ENCODE measurements around the gene MICB.

MICB gene

DNA sequence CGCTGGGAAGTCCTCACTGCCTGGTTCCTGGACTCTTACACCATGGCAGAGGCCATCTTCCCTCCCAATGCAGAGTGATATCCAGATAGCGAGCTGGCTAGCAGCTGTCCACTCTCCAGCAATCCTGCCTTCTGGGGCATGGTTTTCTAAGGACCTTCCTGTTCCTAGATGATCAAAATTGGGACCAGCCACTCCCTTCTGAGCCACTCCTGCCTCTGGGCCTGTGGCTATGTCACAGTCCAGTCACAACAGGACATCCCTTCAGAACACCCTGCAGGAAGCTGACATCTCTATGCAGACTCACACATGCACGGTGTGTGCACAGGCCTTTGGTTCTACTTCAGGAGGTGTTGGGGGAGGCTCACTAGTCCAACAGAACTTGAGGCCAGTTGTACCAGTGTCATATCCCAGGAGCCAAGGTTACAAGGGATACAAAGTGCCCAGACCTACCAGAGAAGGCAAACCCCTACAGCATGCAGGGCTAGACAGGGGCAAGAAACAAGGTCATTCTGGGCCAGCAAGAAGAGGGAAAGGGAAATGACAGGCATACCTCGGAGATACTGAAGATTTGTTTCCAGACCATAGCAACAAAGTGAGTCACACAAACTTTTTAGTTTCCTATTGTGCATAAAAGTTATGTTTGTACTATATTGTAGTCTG, 28.1 kb downstream of the MICB start:
- TF ChIP-seq, protein P1, sequence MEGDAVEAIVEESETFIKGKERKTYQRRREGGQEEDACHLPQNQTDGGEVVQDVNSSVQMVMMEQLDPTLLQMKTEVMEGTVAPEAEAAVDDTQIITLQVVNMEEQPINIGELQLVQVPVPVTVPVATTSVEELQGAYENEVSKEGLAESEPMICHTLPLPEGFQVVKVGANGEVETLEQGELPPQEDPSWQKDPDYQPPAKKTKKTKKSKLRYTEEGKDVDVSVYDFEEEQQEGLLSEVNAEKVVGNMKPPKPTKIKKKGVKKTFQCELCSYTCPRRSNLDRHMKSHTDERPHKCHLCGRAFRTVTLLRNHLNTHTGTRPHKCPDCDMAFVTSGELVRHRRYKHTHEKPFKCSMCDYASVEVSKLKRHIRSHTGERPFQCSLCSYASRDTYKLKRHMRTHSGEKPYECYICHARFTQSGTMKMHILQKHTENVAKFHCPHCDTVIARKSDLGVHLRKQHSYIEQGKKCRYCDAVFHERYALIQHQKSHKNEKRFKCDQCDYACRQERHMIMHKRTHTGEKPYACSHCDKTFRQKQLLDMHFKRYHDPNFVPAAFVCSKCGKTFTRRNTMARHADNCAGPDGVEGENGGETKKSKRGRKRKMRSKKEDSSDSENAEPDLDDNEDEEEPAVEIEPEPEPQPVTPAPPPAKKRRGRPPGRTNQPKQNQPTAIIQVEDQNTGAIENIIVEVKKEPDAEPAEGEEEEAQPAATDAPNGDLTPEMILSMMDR (IDR thresholded peaks at IDR 0.05; ENCODE audit: low read depth, low read length): no peak
- TF ChIP-seq POLR2A (IDR thresholded peaks at IDR 0.05; ENCODE audit: extremely low read depth, insufficient read length) (no peak), MYC (IDR thresholded peaks at IDR 0.05; ENCODE audit: low read depth, low read length) (no peak)
- TF ChIP-seq, protein P2, sequence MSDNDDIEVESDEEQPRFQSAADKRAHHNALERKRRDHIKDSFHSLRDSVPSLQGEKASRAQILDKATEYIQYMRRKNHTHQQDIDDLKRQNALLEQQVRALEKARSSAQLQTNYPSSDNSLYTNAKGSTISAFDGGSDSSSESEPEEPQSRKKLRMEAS (IDR thresholded peaks at IDR 0.05; ENCODE audit: low read depth, low read length): no peak
- H3K4me3 ChIP-seq (ENCODE audit: low read depth, low read length): no peak overlapping the region
- DNase-seq (ENCODE audit: low read depth): no peak

DNA sequence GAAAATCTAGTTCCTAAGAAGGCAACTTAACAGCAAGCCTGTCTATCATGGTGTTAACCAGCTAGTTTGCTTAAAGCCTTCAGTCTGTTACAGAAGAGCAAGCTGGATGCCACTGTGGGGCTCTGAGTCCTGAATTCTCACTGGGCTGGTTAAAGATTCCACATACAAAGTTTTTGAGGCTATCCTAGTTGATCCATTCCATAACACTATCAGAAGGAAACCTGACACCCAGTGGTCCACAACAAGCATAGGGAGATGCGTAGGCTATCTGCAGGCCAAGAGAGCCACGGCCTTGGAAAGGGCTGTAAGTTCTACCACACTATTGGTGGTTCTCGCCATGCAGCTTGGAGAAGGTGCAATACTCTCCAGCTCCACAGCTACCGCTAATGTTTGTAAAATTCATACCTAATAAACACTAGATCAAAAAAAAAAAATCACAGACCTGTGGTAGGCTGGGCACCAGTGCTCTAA, 30.4 kb downstream of the MICB start:
- H3K4me3 ChIP-seq (ENCODE audit: low read depth, low read length): no peak overlapping the region
- DNase-seq (ENCODE audit: low read depth): peak; percentile 32
- TF ChIP-seq POLR2A (IDR thresholded peaks at IDR 0.05; ENCODE audit: extremely low read depth, insufficient read length) (no peak), MYC (IDR thresholded peaks at IDR 0.05; ENCODE audit: low read depth, low read length) (no peak)
- TF ChIP-seq, protein P2 (IDR thresholded peaks at IDR 0.05; ENCODE audit: low read depth, low read length): no peak
- TF ChIP-seq, protein P1 (IDR thresholded peaks at IDR 0.05; ENCODE audit: low read depth, low read length): no peak

DNA sequence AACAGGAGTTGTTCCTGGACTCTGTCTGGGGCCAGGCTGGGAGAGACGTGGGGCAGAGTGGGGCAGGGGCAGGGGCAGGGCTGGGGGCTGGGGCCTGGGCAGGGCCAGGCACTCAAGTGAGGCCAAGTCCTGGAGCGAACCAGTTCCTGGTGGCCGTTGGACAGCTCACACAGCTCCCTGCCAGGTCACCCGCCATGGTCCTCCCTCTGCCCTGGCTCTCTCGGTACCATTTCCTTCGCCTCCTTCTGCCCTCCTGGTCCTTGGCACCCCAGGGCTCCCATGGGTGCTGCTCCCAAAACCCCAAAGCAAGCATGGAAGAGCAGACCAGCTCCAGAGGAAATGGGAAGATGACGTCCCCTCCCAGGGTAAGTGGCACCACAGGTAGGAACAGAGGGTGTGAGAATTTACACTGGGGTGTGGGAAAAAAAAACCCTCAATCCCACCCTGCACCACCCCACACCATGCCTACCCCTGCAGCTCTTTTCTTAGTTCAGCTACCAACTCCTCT, 30.9 kb downstream of the MICB start, which contains the start of gene MCCD1:
Gene MCCD1 (plus strand): TSS at position 142 of the 508 bp plus-strand sequence. CDS start 53 bp downstream, at position 195.
- DNase-seq (ENCODE audit: low read depth): peak; percentile 18
- TF ChIP-seq MYC (IDR thresholded peaks at IDR 0.05; ENCODE audit: low read depth, low read length) (no peak), POLR2A (IDR thresholded peaks at IDR 0.05; ENCODE audit: extremely low read depth, insufficient read length) (no peak)
- TF ChIP-seq, protein P1 (IDR thresholded peaks at IDR 0.05; ENCODE audit: low read depth, low read length): no peak
- TF ChIP-seq, protein P2 (IDR thresholded peaks at IDR 0.05; ENCODE audit: low read depth, low read length): no peak
- no peak within 1 kb of the TSS for H3K4me3 ChIP-seq (ENCODE audit: low read depth, low read length)

DNA sequence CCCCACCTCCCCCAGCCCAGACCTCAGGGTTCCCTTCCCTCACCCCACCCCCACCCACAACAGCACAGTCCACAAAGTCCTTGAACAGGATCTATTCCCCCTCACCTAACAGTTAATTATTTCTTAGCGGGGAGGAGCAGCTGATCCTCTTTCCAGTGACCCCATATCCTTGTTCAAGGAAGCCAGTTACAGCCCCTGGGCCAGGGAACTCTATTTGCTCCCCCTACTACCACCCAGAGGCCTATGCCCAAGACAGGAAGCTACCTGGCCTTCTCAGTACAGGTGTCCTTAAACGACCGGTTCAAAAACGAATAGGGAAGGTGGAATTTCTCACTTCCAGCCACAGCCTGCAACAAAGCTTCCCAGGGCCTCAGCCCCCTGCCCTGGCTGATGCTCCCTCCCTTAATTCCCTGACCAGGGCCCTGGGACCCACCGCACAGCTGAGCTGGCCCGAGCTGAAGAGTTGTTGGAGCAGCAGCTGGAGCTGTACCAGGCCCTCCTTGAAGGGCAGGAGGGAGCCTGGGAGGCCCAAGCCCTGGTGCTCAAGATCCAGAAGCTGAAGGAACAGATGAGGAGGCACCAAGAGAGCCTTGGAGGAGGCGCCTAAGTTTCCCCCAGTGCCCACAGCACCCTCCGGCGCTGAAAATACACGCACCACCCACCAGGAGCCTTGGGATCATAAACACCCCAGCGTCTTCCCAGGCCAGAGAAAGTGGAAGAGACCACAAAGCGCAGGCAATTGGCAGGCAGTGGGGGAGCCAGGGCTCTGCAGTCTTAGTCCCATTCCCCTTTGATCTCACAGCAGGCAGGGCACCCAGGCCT, 31.6 kb downstream of the MICB start:
- peak; percentile 21 for DNase-seq (ENCODE audit: low read depth)
- H3K4me3 ChIP-seq (ENCODE audit: low read depth, low read length): no peak overlapping the region
- TF ChIP-seq POLR2A (IDR thresholded peaks at IDR 0.05; ENCODE audit: extremely low read depth, insufficient read length) (no peak), MYC (IDR thresholded peaks at IDR 0.05; ENCODE audit: low read depth, low read length) (no peak)
- TF ChIP-seq, protein P2 (IDR thresholded peaks at IDR 0.05; ENCODE audit: low read depth, low read length): no peak
- TF ChIP-seq, protein P1 (IDR thresholded peaks at IDR 0.05; ENCODE audit: low read depth, low read length): no peak

DNA sequence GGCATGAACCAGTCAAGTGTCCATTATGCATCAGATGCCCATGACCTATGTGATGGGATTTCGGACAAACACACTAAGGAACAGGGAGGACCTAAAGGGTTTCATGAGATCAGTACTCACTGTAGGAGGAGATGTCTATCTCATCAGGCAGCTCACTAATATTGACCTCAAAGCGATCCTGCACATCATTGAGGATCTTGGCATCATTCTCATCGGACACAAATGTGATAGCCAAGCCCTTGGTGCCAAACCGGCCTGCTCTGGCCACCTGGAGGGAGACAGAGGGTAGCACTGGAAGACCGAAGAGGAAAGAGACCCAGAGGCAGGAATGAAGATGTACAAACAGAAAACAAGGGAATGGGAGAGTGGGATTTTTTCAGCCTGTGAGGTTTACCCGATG, 32.7 kb downstream of the MICB start:
- TF ChIP-seq, protein P1 (IDR thresholded peaks at IDR 0.05; ENCODE audit: low read depth, low read length): no peak
- TF ChIP-seq MYC (IDR thresholded peaks at IDR 0.05; ENCODE audit: low read depth, low read length) (no peak), POLR2A (IDR thresholded peaks at IDR 0.05; ENCODE audit: extremely low read depth, insufficient read length) (no peak)
- TF ChIP-seq, protein P2 (IDR thresholded peaks at IDR 0.05; ENCODE audit: low read depth, low read length): no peak
- H3K4me3 ChIP-seq (ENCODE audit: low read depth, low read length): no peak overlapping the region
- DNase-seq (ENCODE audit: low read depth): no peak

Data from NB4 (cell line).